Subcutaneous abdominal adipose tissue (tissue), 5 donors: ENCODE data around the gene FAM210A.
"Not testable (repeated sequence)": the region's sequence is repeated elsewhere in the genome, so short reads cannot be mapped to it uniquely, and the experiment has no call there.

Experiments used
- H3K27ac ChIP-seq: one replicate; pipeline ENCODE4 v1.7.0; 2013; ENCODE audit warnings: low read depth, mild to moderate bottlenecking, inconsistent platforms, low read length, moderate library complexity
- H3K27me3 ChIP-seq, 5 donors: one replicate each; pipeline ENCODE4 v1.7.0; 2013; ENCODE audit warnings: low read length in 5 of 5, inconsistent platforms in 1 of 5; ENCODE audit not compliant: control insufficient read depth in 5 of 5, insufficient read depth in 4 of 5
- H3K36me3 ChIP-seq, 5 donors: one replicate each; pipeline ENCODE4 v1.7.0; 2013; ENCODE audit warnings: low read length in 5 of 5; ENCODE audit not compliant: control insufficient read depth in 5 of 5, insufficient read depth in 5 of 5
- H3K4me1 ChIP-seq, 5 donors: one replicate each; pipeline ENCODE4 v1.7.0; 2013; ENCODE audit warnings: low read length in 5 of 5, mild to moderate bottlenecking in 3 of 5, moderate library complexity in 1 of 5; ENCODE audit not compliant: control insufficient read depth in 5 of 5, insufficient read depth in 5 of 5
- H3K4me3 ChIP-seq, 5 donors: one replicate each; pipeline ENCODE4 v1.7.0; 2013; ENCODE audit warnings: low read length in 5 of 5, low read depth in 1 of 5
- H3K9ac ChIP-seq, 5 donors: one replicate each; pipeline ENCODE4 v1.7.0; 2013; ENCODE audit warnings: low read length in 5 of 5, mild to moderate bottlenecking in 4 of 5, moderate library complexity in 3 of 5
- H3K9me3 ChIP-seq, 5 donors: one replicate each; pipeline ENCODE4 v1.7.0; 2013; ENCODE audit warnings: low read length in 5 of 5; ENCODE audit not compliant: control insufficient read depth in 5 of 5
- donor health status: healthy.
- donor health status: healthy.
- donor health status: healthy.
- donor health status: healthy.
- donor health status: healthy.

Gene FAM210A

DNA sequence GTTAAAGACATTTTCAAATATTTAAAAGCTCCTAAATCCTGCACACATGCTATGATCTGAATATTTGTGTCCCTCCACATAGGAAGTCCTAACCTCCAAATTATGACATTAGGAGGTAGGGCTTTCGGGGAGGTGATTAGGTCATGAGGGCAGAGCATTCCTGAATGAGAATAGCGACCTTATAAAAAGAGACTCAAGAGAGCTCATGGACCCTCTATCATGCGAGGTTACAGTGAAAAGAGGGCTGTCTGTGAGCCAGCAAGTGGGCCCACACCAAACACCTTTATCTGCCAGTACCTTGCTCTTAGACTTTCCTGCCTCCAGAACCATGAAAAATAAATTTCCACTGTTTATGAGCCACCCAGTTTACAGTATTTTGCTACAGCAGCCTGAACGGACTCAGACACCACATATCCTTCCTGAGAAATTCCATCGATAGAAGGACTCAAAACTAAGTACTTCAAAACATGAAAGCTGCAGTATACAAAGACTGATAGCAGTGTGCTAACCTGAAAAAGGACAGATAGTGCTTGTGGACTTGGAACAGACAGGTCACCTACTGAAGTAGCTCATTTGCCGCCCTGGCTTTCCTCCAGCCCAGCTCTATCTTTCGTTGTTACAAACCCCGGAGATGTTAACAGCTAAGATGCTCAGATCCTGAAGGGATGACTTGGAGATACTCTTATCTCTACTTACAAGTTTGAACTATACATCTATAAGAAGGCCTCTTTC lies 13.8 kb downstream of the FAM210A start:
- no peak overlapping the region for H3K4me3 ChIP-seq
- no peak overlapping the region for H3K27ac ChIP-seq
- H3K9ac ChIP-seq: no peak overlapping the region
- no peaks in the 10 kb centered on the region for H3K9me3 ChIP-seq
- H3K4me1 ChIP-seq: no peaks in the 10 kb centered on the region
- no peaks in the 10 kb centered on the region for H3K36me3 ChIP-seq
- no peaks in the 10 kb centered on the region for H3K27me3 ChIP-seq

DNA sequence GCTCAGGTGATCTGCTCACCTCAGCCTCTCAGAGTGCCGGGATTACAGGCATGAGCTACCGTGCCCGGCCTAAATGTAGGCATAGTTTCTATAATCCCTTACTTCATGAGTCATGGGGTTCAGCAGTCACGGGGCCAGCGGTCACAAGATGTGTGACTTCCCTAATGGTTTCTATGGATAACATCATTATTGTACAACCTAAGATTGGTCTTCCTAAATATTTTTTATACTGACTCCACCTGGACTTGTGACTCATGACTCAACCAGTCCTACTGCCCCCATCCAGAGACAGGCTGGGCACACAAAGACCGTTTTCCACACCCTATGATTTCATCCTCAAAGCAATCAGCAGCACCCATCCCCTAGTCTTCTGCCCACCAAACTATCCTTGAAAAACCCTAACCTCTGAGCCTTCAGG lies 15.9 kb downstream of the FAM210A start:
- Histone ChIP-seq H3K4me3 (no peak overlapping the region), H3K36me3 (no peaks in the 10 kb centered on the region), H3K9ac (no peak overlapping the region), H3K9me3 (no peaks in the 10 kb centered on the region), H3K27me3 (no peaks in the 10 kb centered on the region), H3K4me1 (no peaks in the 10 kb centered on the region), H3K27ac (no peak overlapping the region)

DNA sequence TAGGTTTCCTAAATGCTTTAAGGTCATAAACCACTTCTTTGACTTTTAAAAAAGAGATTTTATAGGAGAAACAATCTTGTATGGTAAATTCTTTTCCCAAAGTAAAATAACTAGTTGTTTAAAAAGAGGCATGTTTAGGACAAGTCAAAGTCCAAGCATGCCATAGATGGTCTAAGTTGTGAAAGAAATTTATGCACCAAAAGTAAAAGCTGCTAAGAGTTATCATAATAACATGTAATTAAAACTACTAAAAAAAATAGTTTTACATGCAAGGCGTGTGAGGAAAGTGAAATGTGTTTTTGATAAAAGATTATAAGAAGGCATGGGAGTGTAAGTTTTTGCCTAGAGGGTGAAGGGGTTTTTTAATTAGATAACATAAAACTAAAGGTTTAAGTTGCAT lies 22.5 kb downstream of the FAM210A start:
- H3K9ac ChIP-seq: no peak overlapping the region
- no peaks in the 10 kb centered on the region for H3K27me3 ChIP-seq
- H3K4me3 ChIP-seq: no peak overlapping the region
- H3K9me3 ChIP-seq: peaks cover 0 to 23% (median 10%) of the 10 kb centered on the region in 5 donors
- H3K27ac ChIP-seq: no peak overlapping the region
- H3K36me3 ChIP-seq: no peaks in the 10 kb centered on the region
- H3K4me1 ChIP-seq: no peaks in the 10 kb centered on the region

DNA sequence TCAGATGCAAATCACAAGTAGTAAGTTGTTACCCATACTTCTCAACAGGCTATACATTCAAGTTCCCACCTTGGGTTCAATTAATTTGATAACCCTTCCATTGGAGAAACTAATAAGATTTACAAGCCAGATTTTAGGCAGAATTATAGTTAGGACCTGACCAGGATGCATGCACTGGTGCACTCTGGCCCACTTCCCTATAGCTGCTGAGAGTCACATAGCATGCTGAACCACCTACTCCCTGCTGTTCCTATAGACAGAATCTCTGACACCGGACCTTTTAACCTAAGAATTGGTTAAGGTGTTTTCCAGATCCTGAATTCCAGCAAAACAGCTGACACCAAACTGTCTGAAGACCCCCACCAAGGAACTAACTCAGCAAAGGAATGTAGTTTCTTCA lies 26.2 kb downstream of the FAM210A start:
- Histone ChIP-seq H3K27ac (no peak overlapping the region), H3K9ac (no peak overlapping the region), H3K36me3 (no peaks in the 10 kb centered on the region), H3K27me3 (no peaks in the 10 kb centered on the region), H3K4me1 (no peaks in the 10 kb centered on the region), H3K4me3 (no peak overlapping the region), H3K9me3 (peaks cover 0 to 23% (median 10%) of the 10 kb centered on the region in 5 donors)

DNA sequence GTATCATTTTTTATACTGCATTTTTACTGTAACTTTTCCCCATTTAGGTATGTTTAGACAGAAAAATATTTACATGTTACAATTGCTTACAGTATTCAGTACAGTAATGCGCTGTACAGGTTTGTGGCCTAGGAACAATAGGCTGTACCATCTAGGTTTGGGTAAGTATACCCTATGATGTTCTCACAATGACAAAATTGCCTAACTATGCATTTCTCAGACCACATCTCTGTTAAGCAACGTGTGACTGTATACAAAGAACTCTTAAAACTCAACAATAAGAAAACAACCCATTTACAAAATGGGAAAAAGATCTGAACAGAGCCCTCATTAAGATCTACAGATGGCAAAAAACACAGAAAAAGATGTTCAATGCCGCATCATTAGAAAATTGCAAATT lies 29.4 kb downstream of the FAM210A start:
- H3K9me3 ChIP-seq: peaks cover 0 to 12% (median 0%) of the 10 kb centered on the region in 5 donors

DNA sequence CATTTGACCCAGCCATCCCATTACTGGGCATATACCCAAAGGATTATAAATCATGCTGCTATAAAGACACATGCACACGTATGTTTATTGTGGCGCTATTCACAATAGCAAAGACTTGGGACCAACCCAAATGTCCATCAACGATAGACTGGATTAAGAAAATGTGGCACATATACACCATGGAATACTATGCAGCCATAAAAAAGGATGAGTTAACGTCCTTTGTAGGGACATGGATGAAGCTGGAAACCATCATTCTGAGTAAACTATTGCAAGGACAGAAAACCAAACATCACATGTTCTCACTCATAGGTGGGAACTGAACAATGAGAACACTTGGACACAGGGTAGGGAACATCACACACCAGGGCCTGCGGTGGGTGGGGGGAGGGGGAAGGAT lies 31.0 kb downstream of the FAM210A start:
- H3K27ac ChIP-seq, H3K4me3 ChIP-seq, H3K9ac ChIP-seq, H3K36me3 ChIP-seq, H3K27me3 ChIP-seq, H3K4me1 ChIP-seq, H3K9me3 ChIP-seq: not testable (repeated sequence)

More for the DNA sequence above, 29.4 kb downstream of the FAM210A start:
- H3K27me3 ChIP-seq: no peaks in the 10 kb centered on the region
- no peak overlapping the region for H3K4me3 ChIP-seq
- no peaks in the 10 kb centered on the region for H3K36me3 ChIP-seq
- H3K27ac ChIP-seq: no peak overlapping the region
- H3K4me1 ChIP-seq: no peaks in the 10 kb centered on the region
- H3K9ac ChIP-seq: no peak overlapping the region

DNA sequence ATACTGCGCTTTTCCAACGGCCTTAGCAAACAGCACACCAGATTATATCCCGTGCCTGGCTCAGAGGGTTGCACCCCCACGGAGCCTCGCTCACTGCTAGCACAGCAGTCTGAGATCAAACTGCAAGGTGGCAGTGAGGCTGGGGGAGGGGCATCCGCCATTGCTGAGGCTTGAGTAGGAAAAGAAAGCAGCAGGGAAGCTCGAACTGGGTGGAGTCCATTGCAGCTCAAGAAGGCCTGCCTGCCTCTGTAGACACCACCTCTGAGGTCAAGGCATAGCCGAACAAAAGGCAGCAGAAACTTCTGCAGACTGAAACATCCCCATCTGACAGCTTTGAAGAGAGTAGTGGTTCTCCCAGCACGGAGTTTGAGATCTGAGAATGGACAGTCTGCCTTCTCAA lies 36.3 kb downstream of the FAM210A start:
- H3K9me3 ChIP-seq, H3K4me3 ChIP-seq, H3K27me3 ChIP-seq, H3K36me3 ChIP-seq, H3K27ac ChIP-seq, H3K4me1 ChIP-seq, H3K9ac ChIP-seq: not testable (repeated sequence)

DNA sequence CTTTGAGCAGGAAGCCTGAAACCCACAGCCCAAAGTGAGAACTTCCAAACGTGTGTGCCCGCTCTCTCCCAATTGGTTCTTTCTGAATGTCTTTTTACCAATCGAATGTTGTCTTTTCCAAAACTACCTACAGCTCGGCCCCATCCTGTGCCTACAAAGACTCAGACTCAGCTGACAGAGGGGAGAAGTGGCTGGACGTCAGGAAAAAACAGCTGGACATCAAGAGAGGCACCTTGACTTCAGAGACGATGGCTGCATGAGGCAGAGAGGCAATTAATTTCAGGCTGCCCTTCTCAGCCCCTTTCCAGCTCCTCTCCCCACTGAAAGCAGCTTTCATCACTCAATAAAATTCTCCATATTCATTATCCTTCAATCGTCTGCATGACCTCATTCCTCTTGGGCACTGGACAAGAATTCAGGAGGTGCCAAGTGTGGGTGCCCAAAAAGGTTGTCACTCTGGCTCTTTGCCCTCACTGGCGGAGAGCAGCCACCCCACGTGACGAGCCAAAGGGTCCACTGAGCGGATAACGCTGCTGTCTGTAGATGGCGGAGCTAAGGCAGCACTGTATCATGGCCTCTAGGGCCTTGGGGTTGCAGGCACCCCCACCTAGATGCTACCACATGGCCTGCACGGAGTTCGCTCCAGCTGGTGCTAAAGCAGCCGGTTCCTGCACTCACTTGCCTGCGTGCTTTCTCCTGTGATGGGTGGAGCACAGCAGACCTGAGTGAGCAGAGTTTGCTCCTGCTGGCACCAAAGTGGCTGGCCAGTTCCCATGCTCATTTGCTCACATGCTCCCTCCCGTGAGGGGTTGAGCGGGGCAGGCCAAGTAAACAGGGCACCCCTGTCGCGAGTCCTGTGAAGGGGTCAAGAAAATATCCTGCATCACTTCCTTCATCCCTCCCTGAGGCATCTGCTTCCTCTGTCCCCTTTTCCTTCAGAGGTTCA lies 37.9 kb downstream of the FAM210A start:
- Histone ChIP-seq H3K36me3 (no peaks in the 10 kb centered on the region), H3K4me1 (no peaks in the 10 kb centered on the region), H3K9me3 (peaks cover 0 to 4% (median 0%) of the 10 kb centered on the region in 5 donors), H3K27me3 (no peaks in the 10 kb centered on the region), H3K9ac (no peak overlapping the region), H3K4me3 (no peak overlapping the region), H3K27ac (no peak overlapping the region)

DNA sequence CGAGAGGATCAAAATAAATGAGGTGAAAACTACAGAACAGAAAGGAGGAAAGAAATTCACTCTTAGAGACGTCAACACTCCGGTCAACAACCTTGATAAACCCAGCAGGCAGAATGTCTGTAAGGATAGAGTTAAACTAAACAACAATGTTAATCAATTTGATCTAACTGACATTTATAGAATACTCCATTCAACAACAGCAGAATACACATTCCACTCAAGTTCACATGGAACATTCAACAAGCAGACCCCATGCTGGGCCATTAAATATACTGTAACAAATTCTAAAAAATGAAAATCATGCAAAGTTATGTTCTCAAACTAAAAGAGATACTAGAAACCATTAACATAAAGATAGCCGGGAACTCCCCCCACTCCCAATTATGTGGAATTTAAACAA lies 41.8 kb downstream of the FAM210A start:
- H3K9ac ChIP-seq: no peak overlapping the region
- H3K9me3 ChIP-seq: peaks cover 0 to 4% (median 0%) of the 10 kb centered on the region in 5 donors
- no peaks in the 10 kb centered on the region for H3K4me1 ChIP-seq
- no peaks in the 10 kb centered on the region for H3K27me3 ChIP-seq
- peaks cover 0 to 3% (median 0%) of the 10 kb centered on the region in 5 donors for H3K36me3 ChIP-seq
- H3K4me3 ChIP-seq: no peak overlapping the region
- no peak overlapping the region for H3K27ac ChIP-seq

DNA sequence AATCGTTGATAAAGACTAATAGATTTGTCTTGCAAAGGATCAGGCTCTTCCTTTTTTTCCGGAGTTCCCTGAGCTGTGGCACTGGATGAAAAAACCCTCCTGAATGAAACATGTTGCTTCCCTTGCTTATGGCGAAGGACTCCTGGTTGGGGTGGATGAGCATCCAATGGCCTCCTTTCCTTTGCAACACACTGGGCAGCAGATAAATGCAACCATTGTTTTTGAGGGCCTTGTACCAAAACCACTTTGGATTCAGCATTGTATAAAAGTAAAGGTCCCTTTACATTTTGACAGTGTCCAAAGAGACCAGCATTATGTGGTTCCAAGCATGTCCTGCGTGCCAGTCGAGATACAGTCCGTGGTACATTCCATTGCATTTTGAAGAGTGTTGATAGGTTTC lies 44.7 kb downstream of the FAM210A start:
- H3K9ac ChIP-seq: no peak overlapping the region
- peaks cover 0 to 3% (median 0%) of the 10 kb centered on the region in 5 donors for H3K9me3 ChIP-seq
- H3K4me1 ChIP-seq: no peaks in the 10 kb centered on the region
- no peaks in the 10 kb centered on the region for H3K27me3 ChIP-seq
- H3K36me3 ChIP-seq: peaks cover 0 to 3% (median 0%) of the 10 kb centered on the region in 5 donors
- no peak overlapping the region for H3K4me3 ChIP-seq
- H3K27ac ChIP-seq: no peak overlapping the region
